ENCODE data around the gene STX8.

STX8 gene

GRCh38 chr17:9266031-9266680 lies 309.5 kb downstream of the STX8 start:
- no peak for ATAC-seq
- TF ChIP-seq TCF4 (CRISPR knock-in tag; IDR thresholded peaks at IDR 0.05; ENCODE audit: borderline replicate concordance) (no peak), ZNF70 (CRISPR knock-in tag; IDR thresholded peaks at IDR 0.05) (no peak), PATZ1 (CRISPR knock-in tag; IDR thresholded peaks at IDR 0.05; ENCODE audit: borderline replicate concordance) (no peak), SNAI2 (CRISPR knock-in tag; IDR thresholded peaks at IDR 0.05) (no peak), POU6F1 (CRISPR knock-in tag; IDR thresholded peaks at IDR 0.05; ENCODE audit: borderline replicate concordance, low read depth) (no peak), BACH2 (CRISPR knock-in tag; IDR thresholded peaks at IDR 0.05; ENCODE audit: borderline replicate concordance) (no peak), ZFP3 (CRISPR knock-in tag; IDR thresholded peaks at IDR 0.05) (no peak), TOX (CRISPR knock-in tag; IDR thresholded peaks at IDR 0.05; ENCODE audit: borderline replicate concordance) (no peak), TSHZ2 (CRISPR knock-in tag; IDR thresholded peaks at IDR 0.05) (no peak), OSR1 (CRISPR knock-in tag; IDR thresholded peaks at IDR 0.05) (no peak), PPARA (CRISPR knock-in tag; IDR thresholded peaks at IDR 0.05; ENCODE audit: borderline replicate concordance) (no peak), ZC3H10 (CRISPR knock-in tag; IDR thresholded peaks at IDR 0.05) (no peak), ZFP30 (CRISPR knock-in tag; IDR thresholded peaks at IDR 0.05) (no peak), ZNF8 (CRISPR knock-in tag; IDR thresholded peaks at IDR 0.05) (no peak), ESRRG (CRISPR knock-in tag; IDR thresholded peaks at IDR 0.05) (no peak), ARNTL (CRISPR knock-in tag; IDR thresholded peaks at IDR 0.05; ENCODE audit: borderline replicate concordance, low read depth) (no peak), CREB5 (CRISPR knock-in tag; IDR thresholded peaks at IDR 0.05; ENCODE audit: low read depth) (no peak), CSDC2 (CRISPR knock-in tag; IDR thresholded peaks at IDR 0.05) (no peak), ZNF565 (CRISPR knock-in tag; conservative IDR thresholded peaks at IDR 0.05; ENCODE audit: low read depth) (no peak)

- no peak for ATAC-seq
- TF ChIP-seq ISL1 (CRISPR knock-in tag; IDR thresholded peaks at IDR 0.05) (no peak), TOX (CRISPR knock-in tag; IDR thresholded peaks at IDR 0.05; ENCODE audit: borderline replicate concordance) (no peak), CREB5 (CRISPR knock-in tag; IDR thresholded peaks at IDR 0.05; ENCODE audit: low read depth) (no peak), PATZ1 (CRISPR knock-in tag; IDR thresholded peaks at IDR 0.05; ENCODE audit: borderline replicate concordance) (no peak), OSR1 (CRISPR knock-in tag; IDR thresholded peaks at IDR 0.05) (no peak)
These were observed 314.3 kb downstream of the STX8 start for GRCh38 chr17:9261081-9262012.
